Heart right ventricle (tissue), 16 donors: ENCODE measurements around the gene DCTN5. TPM values are rescaled to one million over a fixed set of nuclear protein-coding genes. Genes with fewer than 3 reads are reported as not detected.
A peak's percentile ranks its signal among the peaks of the same experiment; 100 is the strongest.
"Not testable (repeated sequence)": the region's sequence is repeated elsewhere in the genome, so short reads cannot be mapped to it uniquely, and the experiment has no call there.

ENCODE experiments used
- ATAC-seq, 8 donors: fragments of 200-7000 bp; cut with Tn5 transposase; one replicate each; pipeline ENCODE4 v1.9.1; 2020; ENCODE audit warnings: mild to moderate bottlenecking in 8 of 8, moderate library complexity in 8 of 8, moderate number of reproducible peaks in 1 of 8
- DNase-seq, 2 donors: peaks; one replicate each; pipeline ENCODE4 v3.0.0-alpha.2; 2020
- H3K27ac ChIP-seq, 10 donors: fragments of 200-600 bp; sonication (generic) in 2 of 10; one replicate each; pipeline versions ENCODE4 v1.5.0 to v1.8.0; 2020 to 2022; ENCODE audit warnings: mild to moderate bottlenecking in 3 of 10
- H3K27me3 ChIP-seq, 7 donors: fragments of 200-600 bp; one replicate each; pipeline ENCODE4 v1.8.0; 2021 to 2022; ENCODE audit warnings: mild to moderate bottlenecking in 2 of 7
- H3K36me3 ChIP-seq, 9 donors: fragments of 200-600 bp; sonication (generic) in 1 of 9; one replicate each; pipeline versions ENCODE4 v1.5.0 to v1.8.0; 2020 to 2022; ENCODE audit warnings: mild to moderate bottlenecking in 2 of 9
- H3K4me1 ChIP-seq, 9 donors: fragments of 200-600 bp; sonication (generic) in 1 of 9; one replicate each; pipeline versions ENCODE4 v1.5.0 to v1.8.0; 2020 to 2022; ENCODE audit warnings: mild to moderate bottlenecking in 4 of 9
- H3K4me3 ChIP-seq, 10 donors: fragments of 200-600 bp; sonication (generic) in 2 of 10; one replicate each; pipeline versions ENCODE4 v1.5.0 to v1.8.0; 2020 to 2022; ENCODE audit warnings: mild to moderate bottlenecking in 7 of 10, moderate library complexity in 2 of 10
- H3K9me3 ChIP-seq, 11 donors: fragments of 200-600 bp in 10 of 11; sonication (generic) in 2 of 11; one replicate each; pipeline versions ENCODE4 v1.5.0 to v1.8.0; 2013 to 2022; ENCODE audit warnings: mild to moderate bottlenecking in 2 of 11, control low read depth in 1 of 11, moderate library complexity in 1 of 11
- WGBS, 2 donors: extraction: QIAGEN DNeasy Blood & Tissue Kit; methylation state at CpG; one replicate each; pipeline ENCODE4 v1.1.7; 2013; ENCODE audit warnings: inconsistent platforms in 1 of 2; 5-methylcytosine and 5-hydroxymethylcytosine counted together
- intact Hi-C, 10 donors: fragments of 100-400 bp; cut with DNase I; formaldehyde crosslinking; loops; one replicate each; pipeline versions ENCODE4 v1.11.1 to v1.14.2; 2022
- polyA plus RNA-seq, 2 donors: library from polyadenylated mRNA; stranded (reverse); fragments of 200-250 nt; gene quantifications; one replicate each; pipeline ENCODE4 v1.2.3, GENCODE V29; 2013
- total RNA-seq, 10 donors: library from RNA; stranded (reverse); fragmentation: NEBNext Ultra II Directional in 3 of 10; extraction: Animal tissue kit (Norgen Biotek cat#: 25700) in 3 of 10; gene quantifications; one replicate each; pipeline versions ENCODE4 v1.2.1 to v1.2.4, GENCODE V29; 2021 to 2023
- TF ChIP-seq, protein P1 (sequence below), 9 donors: fragments of 200-600 bp; sonication (generic) in 2 of 9; IDR thresholded peaks; one replicate each; pipeline versions ENCODE4 v1.5.0 to v1.8.0; 2021 to 2022; ENCODE audit warnings: antibody characterized with exemption in 9 of 9, mild to moderate bottlenecking in 5 of 9, moderate library complexity in 1 of 9
- donor health status: Arrhythmogenic right ventricular cardiomyopathy.
- donor health status: ischemic (EF 13 %, LVEDD 7.1; RV severe dilation, severe dysfunction).
- donor health status: healthy with polysubstance abuse.
- donor health status: DM: no; HTN: yes; CAD: no.
- donor health status: DM: no; HTN: no; CAD: no.
- donor health status: ischemic (EF 25% LVEDD 6.9; RV normal size, moderate dysfunction).
- donor health status: ischemic (EF 25% LVEDD 5.7; RV mildly dilated, moderate dysfunction).
- donor health status: healthy.
- donor health status: DM: yes; HTN: yes; CAD: no.
- donor health status: Ischemic cardiomyopathy.
- donor health status: ischemic (EF 35%, LVEDD 5.7; RV mildly dilated, moderate dysfunction).
- donor health status: nonischemic (EF 11% LVEDD 7.7; RV severe dilation, severe dysfunction).
- donor health status: DM: yes; HTN: yes; CAD: no.
- donor health status: PGD.
- donor health status: ischemic (EF 29% LVEDD 5.4; RV normal size, mild dysfunction).
- donor health status: nonischemic (EF 23%, LVEDD 6.1; RV moderate dilation, normal function).

DCTN5 gene
- total and polyA plus RNA-seq, 12 donors = 5.9 to 50.4 (median 40.7) TPM

DNA sequence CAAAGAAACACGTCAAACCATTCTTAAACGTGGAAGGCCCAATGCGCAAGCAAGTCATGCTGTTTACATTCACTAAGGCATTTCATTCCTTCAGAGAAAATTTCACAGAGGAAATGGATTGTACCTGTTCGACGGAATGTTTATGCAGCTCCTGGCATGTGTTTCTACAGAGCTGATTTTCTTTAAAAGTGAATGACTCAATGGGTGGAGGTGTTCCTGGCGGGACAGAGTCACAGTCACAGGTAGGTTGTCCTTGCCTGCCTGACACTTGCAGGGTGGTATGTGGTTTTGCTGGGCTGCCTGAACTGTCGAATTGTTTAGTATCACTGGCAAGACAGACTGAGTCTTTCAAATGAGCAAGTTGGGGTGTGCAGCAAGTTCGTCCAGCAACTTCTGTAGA, 11.8 kb upstream of the DCTN5 start:
- H3K27ac ChIP-seq = no peak overlapping the region
- DNase-seq = no peak
- no peak for ATAC-seq
- WGBS, 2 donors = 94% methylated on average over 8 of the region's 8 CpGs
- TF ChIP-seq, protein P1, sequence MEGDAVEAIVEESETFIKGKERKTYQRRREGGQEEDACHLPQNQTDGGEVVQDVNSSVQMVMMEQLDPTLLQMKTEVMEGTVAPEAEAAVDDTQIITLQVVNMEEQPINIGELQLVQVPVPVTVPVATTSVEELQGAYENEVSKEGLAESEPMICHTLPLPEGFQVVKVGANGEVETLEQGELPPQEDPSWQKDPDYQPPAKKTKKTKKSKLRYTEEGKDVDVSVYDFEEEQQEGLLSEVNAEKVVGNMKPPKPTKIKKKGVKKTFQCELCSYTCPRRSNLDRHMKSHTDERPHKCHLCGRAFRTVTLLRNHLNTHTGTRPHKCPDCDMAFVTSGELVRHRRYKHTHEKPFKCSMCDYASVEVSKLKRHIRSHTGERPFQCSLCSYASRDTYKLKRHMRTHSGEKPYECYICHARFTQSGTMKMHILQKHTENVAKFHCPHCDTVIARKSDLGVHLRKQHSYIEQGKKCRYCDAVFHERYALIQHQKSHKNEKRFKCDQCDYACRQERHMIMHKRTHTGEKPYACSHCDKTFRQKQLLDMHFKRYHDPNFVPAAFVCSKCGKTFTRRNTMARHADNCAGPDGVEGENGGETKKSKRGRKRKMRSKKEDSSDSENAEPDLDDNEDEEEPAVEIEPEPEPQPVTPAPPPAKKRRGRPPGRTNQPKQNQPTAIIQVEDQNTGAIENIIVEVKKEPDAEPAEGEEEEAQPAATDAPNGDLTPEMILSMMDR (IDR thresholded peaks at IDR 0.05) = no peak
- no peaks in the 10 kb centered on the region for H3K4me1 ChIP-seq
- H3K36me3 ChIP-seq = peaks cover 0 to 92% (median 33%) of the 10 kb centered on the region in 9 donors
- no peak overlapping the region for H3K4me3 ChIP-seq
- H3K9me3 ChIP-seq = no peaks in the 10 kb centered on the region
- intact Hi-C loops = no loop called here
- H3K27me3 ChIP-seq = no peaks in the 10 kb centered on the region

DNA sequence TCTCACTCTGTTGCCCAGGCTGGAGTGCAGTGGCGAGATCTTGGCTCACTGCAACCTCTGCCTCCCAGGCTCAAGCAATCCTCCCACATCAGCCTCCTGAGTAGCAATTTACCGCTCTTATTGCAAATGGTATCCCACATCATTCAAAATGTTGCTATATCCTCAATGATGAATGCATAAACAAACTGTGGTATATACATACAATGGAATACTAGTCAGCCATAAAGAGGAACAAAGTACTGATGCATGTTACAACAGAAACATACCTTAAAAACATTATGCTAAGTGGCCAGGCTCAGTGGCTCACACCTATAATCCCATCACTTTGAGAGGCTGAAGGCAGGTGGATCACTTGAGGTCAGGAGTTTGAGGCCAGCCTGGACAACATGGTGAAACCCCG, 9.4 kb upstream of the DCTN5 start:
- H3K9me3 ChIP-seq, ATAC-seq, H3K4me1 ChIP-seq, DNase-seq, H3K27me3 ChIP-seq, H3K27ac ChIP-seq, H3K4me3 ChIP-seq, intact Hi-C loops: not testable (repeated sequence)
- H3K36me3 ChIP-seq = peaks cover 0 to 92% (median 49%) of the 10 kb centered on the region in 9 donors
- 98% methylated on average over 3 of the region's 3 CpGs for WGBS, 2 donors

DNA sequence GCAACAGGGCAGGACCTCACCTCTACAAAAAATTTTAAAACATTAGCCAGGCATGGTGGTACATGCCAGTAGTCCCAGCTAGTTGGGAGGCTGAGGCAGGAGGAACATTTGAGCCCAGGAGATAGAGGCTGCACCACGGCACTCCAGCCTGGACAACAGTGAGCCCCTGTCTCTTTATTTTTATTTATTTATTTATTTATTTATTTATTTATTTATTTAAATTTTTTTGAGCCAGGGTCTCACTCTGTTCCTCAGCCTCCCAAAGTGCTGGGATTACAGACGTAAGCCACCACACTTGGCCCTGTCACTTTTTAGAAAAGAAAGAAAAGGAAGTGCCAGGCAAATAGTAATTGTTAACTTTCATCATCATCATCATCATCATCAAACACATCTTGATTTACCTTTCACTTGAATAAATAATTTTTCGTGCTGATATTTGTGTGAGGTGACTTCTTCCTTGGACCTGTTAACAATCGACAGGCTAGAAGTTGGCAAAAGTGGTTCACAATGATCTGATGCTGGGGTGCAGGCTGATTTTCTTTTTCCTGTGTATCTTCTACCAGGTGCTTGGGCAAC, 6.7 kb upstream of the DCTN5 start:
- Histone ChIP-seq H3K9me3 (no peaks in the 10 kb centered on the region), H3K4me3 (no peak overlapping the region), H3K4me1 (peaks cover 0 to 2% (median 0%) of the 10 kb centered on the region in 9 donors), H3K27me3 (no peaks in the 10 kb centered on the region), H3K27ac (no peak overlapping the region), H3K36me3 (peaks cover 0 to 81% (median 32%) of the 10 kb centered on the region in 9 donors)
- 95 to 98% methylated on average over 4 of the region's 4 CpGs for WGBS, 2 donors
- intact Hi-C loops = no loop called here
- ATAC-seq (no peak), DNase-seq (no peak)
- TF ChIP-seq, protein P1 (IDR thresholded peaks at IDR 0.05) = no peak

DNA sequence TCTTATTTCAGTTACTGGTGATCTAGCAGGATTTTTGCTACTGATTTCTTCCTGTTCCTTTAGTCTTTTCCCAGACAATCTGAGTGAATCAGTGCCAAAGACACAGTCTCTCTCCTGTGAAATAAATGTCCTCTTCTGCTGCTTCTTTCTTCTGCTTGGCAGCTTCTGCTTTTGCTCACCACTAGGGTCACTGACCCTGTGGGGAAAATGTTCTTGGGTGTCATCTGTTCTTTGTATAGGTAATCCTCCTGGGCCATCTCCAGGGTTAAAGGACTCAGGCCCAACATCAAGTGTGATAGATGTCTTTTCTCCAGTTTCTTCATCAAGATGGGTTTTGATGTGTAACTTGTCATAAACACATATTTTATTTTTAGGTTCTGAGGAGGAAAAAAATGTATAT, 5.3 kb upstream of the DCTN5 start:
- TF ChIP-seq, protein P1 (IDR thresholded peaks at IDR 0.05) = no peak
- Histone ChIP-seq H3K4me3 (no peak overlapping the region), H3K36me3 (peaks cover 0 to 69% (median 21%) of the 10 kb centered on the region in 9 donors), H3K9me3 (no peaks in the 10 kb centered on the region), H3K4me1 (peaks cover 7 to 14% (median 9%) of the 10 kb centered on the region in 9 donors), H3K27me3 (no peaks in the 10 kb centered on the region), H3K27ac (no peak overlapping the region)
- intact Hi-C loops = no loop called here
- DNase-seq (no peak), ATAC-seq (no peak)

DNA sequence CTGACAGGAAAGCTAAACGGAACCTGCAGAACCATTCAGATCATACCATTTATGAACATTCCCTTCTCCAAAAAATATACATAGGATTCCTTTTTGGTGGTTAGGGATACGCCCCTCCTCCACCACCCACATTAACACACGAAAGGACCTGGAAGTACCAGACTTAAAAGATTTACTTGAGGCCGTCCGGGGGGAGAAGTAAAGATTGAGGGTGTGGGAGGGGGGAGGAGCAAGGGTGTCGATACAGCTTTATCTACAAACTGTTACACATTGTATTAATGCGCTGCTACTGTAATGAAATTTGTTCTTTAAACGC, 693 bp upstream of the DCTN5 start:
- ATAC-seq = no peak
- 1 to 2% methylated on average over 8 of the region's 8 CpGs for WGBS, 2 donors

More for the DNA sequence above, 693 bp upstream of the DCTN5 start:
- Histone ChIP-seq H3K27ac (peak overlapping the region in 9 of 10 donors; percentile 70 to 94 (median 84)), H3K4me3 (peak overlapping the region; percentile 70 to 99 (median 87)), H3K9me3 (no peaks in the 10 kb centered on the region), H3K4me1 (peaks cover 11 to 32% (median 24%) of the 10 kb centered on the region in 9 donors), H3K36me3 (peaks cover 0 to 62% (median 27%) of the 10 kb centered on the region in 9 donors), H3K27me3 (no peaks in the 10 kb centered on the region)
- TF ChIP-seq, protein P1 (IDR thresholded peaks at IDR 0.05) = no peak
- DNase-seq = no peak
- intact Hi-C loops = no loop called here
